Measurements from ENCODE around the gene COX20. TPM values are rescaled to one million over a fixed set of nuclear protein-coding genes. Genes with fewer than 3 reads are reported as not detected.
"Not testable (repeated sequence)": the region's sequence is repeated elsewhere in the genome, so short reads cannot be mapped to it uniquely, and the experiment has no call there.

Gene COX20
- total and polyA plus RNA-seq, 8 donors = 10.7 to 44.5 (median 18.2) TPM

GRCh38 chr1:244791061-244791460 lies 44.4 kb upstream of the COX20 start:
- no peak overlapping the region for H3K27ac ChIP-seq
- ATAC-seq = no peak
- WGBS, 2 donors = 95 to 97% methylated on average over 3 of the region's 3 CpGs
- no peaks in the 10 kb centered on the region for H3K9me3 ChIP-seq
- TF ChIP-seq CTCF (IDR thresholded peaks at IDR 0.05) = no peak
- no peaks in the 10 kb centered on the region for H3K27me3 ChIP-seq
- no peak for FAIRE-seq
- H3K4me3 ChIP-seq = no peak overlapping the region
- intact Hi-C loops (cut with DNase I) = no loop called here
- DNase-seq = no peak
- no peaks in the 10 kb centered on the region for H3K4me1 ChIP-seq
- no peaks in the 10 kb centered on the region for H3K36me3 ChIP-seq

GRCh38 chr1:244792188-244792850 lies 43.1 kb upstream of the COX20 start:
- Histone ChIP-seq H3K4me3 (no peak overlapping the region), H3K27me3 (no peaks in the 10 kb centered on the region), H3K27ac (no peak overlapping the region), H3K4me1 (no peaks in the 10 kb centered on the region), H3K9me3 (no peaks in the 10 kb centered on the region), H3K36me3 (no peaks in the 10 kb centered on the region)
- ATAC-seq = peak in 3 of 4 donors; percentile 22 to 48 (median 44)
- no peak for TF ChIP-seq CTCF (IDR thresholded peaks at IDR 0.05)
- DNase-seq = peak in 1 of 6 donors; percentile 22
- 53 to 59% methylated on average over 5 of the region's 5 CpGs for WGBS, 2 donors
- intact Hi-C loops (cut with DNase I) = no loop called here
- no peak for FAIRE-seq

GRCh38 chr1:244794071-244794470 lies 41.4 kb upstream of the COX20 start:
- Histone ChIP-seq H3K9me3 (no peaks in the 10 kb centered on the region), H3K36me3 (no peaks in the 10 kb centered on the region), H3K27ac (no peak overlapping the region), H3K27me3 (no peaks in the 10 kb centered on the region), H3K4me3 (no peak overlapping the region), H3K4me1 (no peaks in the 10 kb centered on the region)
- DNase-seq = no peak
- intact Hi-C loops (cut with DNase I) = no loop called here
- WGBS, 2 donors = 91 to 92% methylated on average over 9 of the region's 9 CpGs
- FAIRE-seq = no peak
- no peak for TF ChIP-seq CTCF (IDR thresholded peaks at IDR 0.05)
- no peak for ATAC-seq

- 74 to 87% methylated on average over 6 of the region's 6 CpGs for WGBS, 2 donors
- DNase-seq; H3K9me3 ChIP-seq; H3K4me1 ChIP-seq; H3K27ac ChIP-seq; ATAC-seq; H3K4me3 ChIP-seq; FAIRE-seq; intact Hi-C loops (cut with DNase I); H3K36me3 ChIP-seq; H3K27me3 ChIP-seq: not testable (repeated sequence)
These were observed 40.9 kb upstream of the COX20 start for GRCh38 chr1:244794516-244794915.

GRCh38 chr1:244796719-244797406 lies 38.6 kb upstream of the COX20 start:
- 34 to 37% methylated on average over 10 of the region's 10 CpGs for WGBS, 2 donors
- Histone ChIP-seq H3K36me3 (no peaks in the 10 kb centered on the region), H3K4me3 (no peak overlapping the region), H3K4me1 (no peaks in the 10 kb centered on the region), H3K27me3 (no peaks in the 10 kb centered on the region), H3K9me3 (no peaks in the 10 kb centered on the region), H3K27ac (no peak overlapping the region)
- intact Hi-C loops (cut with DNase I) = loop anchor here in 2 of 3 donors (2.0 to 5.0 kb wide), 2 partner anchors 194 to 195 kb away; no protein-coding TSS in a partner anchor
- FAIRE-seq = no peak
- peak in 4 of 6 donors; percentile 38 to 74 (median 42) for DNase-seq
- ATAC-seq = peak; percentile 69 to 94 (median 86)
- TF ChIP-seq CTCF (IDR thresholded peaks at IDR 0.05) = peak; percentile 78 to 85 (median 84)

Data from pancreas (tissue), 10 donors.